Common myeloid progenitor, CD34-positive (primary cell): ENCODE measurements around the gene EDRF1.

Experiments used
- CTCF ChIA-PET: fragments of 350-600 bp; sonication (Branson Sonifier 250); formaldehyde crosslinking; loops from one replicate; lab custom pipeline; 2021; ENCODE audit warnings: antibody characterized with exemption; lab: Charles Lee
- POLR2A ChIA-PET: fragments of 350-600 bp; sonication (Branson Sonifier 250); formaldehyde crosslinking; loops from one replicate; lab custom pipeline; 2021; ENCODE audit warnings: antibody characterized with exemption; lab: Charles Lee
- DNase-seq, 3 donors: peaks; one replicate each; pipeline versions ENCODE4 v3.0.0 to v3.0.0-alpha.2; 2013
- H3K27ac ChIP-seq, 2 experiments: 1 replicate in 1 of 2; 2 replicates in 1 of 2; pipeline ENCODE4 v1.7.0; 2013; ENCODE audit warnings: inconsistent platforms in 2 of 2, low read length in 2 of 2, mild to moderate bottlenecking in 2 of 2, low read depth in 1 of 2, moderate library complexity in 1 of 2; ENCODE audit not compliant: severe bottlenecking in 2 of 2, insufficient read depth in 1 of 2, poor library complexity in 1 of 2
- H3K27me3 ChIP-seq, 5 experiments: replicated peaks in 2 of 5; 1 replicate in 3 of 5; 2 replicates in 2 of 5; pipeline versions ENCODE4 v1.6.1 to v1.7.0; 2013; ENCODE audit warnings: low read length in 4 of 5, mild to moderate bottlenecking in 2 of 5, moderate library complexity in 2 of 5, inconsistent platforms in 1 of 5; ENCODE audit not compliant: insufficient read depth in 5 of 5, control insufficient read depth in 4 of 5
- H3K36me3 ChIP-seq, 4 experiments: 1 replicate in 2 of 4; 2 replicates in 2 of 4; pipeline versions ENCODE4 v1.6.1 to v1.7.0; 2013; ENCODE audit warnings: low read length in 3 of 4, control low read depth in 1 of 4, mild to moderate bottlenecking in 1 of 4; ENCODE audit not compliant: control insufficient read depth in 4 of 4, insufficient read depth in 4 of 4
- H3K4me1 ChIP-seq, 4 experiments: 1 replicate in 3 of 4; 2 replicates in 1 of 4; pipeline versions ENCODE4 v1.6.1 to v1.7.1; 2013; ENCODE audit warnings: low read length in 3 of 4, mild to moderate bottlenecking in 3 of 4, control low read depth in 1 of 4, inconsistent platforms in 1 of 4, moderate library complexity in 1 of 4; ENCODE audit not compliant: control insufficient read depth in 4 of 4, insufficient read depth in 4 of 4; ENCODE audit errors: control extremely low read depth in 1 of 4
- H3K4me3 ChIP-seq, 7 experiments: 1 replicate in 4 of 7; 2 replicates in 3 of 7; pipeline versions ENCODE4 v1.5.1 to v1.7.0; 2013; ENCODE audit warnings: mild to moderate bottlenecking in 7 of 7, low read length in 6 of 7, moderate library complexity in 6 of 7, inconsistent platforms in 2 of 7, low read depth in 2 of 7, control low read depth in 1 of 7; ENCODE audit not compliant: insufficient read depth in 4 of 7, control insufficient read depth in 1 of 7; ENCODE audit errors: extremely low read depth in 1 of 7
- H3K9me3 ChIP-seq, 5 experiments: 1 replicate in 4 of 5; 2 replicates in 1 of 5; pipeline versions ENCODE4 v1.6.1 to v1.7.1; 2013; ENCODE audit warnings: low read length in 4 of 5, mild to moderate bottlenecking in 2 of 5, inconsistent platforms in 1 of 5, low read depth in 1 of 5, moderate library complexity in 1 of 5; ENCODE audit not compliant: control insufficient read depth in 4 of 5, insufficient read depth in 2 of 5; ENCODE audit errors: control extremely low read depth in 1 of 5
- WGBS: methylation state at CpG from one replicate; pipeline ENCODE4 v1.1.5; 2013; ENCODE audit not compliant: insufficient coverage; 5-methylcytosine and 5-hydroxymethylcytosine counted together

EDRF1 gene

DNA sequence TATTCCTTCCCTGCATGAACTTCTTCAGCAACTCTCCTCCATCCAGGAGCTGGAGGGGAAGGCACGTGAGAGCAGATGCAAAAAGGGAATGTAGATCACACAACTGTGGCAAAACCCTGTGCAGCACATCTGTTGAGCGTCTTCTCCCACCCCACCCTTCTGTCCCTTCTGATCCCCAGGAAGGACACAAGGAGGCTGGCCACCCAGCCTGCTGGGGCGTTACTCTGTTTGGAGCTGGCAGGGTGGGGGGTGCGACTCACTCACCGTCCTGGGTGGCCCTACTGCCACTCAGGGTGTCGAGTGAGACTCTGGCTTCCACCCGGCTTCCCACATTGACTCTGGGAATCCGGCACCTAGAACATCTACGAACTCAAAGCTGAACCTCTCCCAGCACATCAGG, 66.3 kb downstream of the EDRF1 start:
- Histone ChIP-seq H3K4me1 (peaks cover 5 to 15% (median 11%) of the 10 kb centered on the region in 4 experiments), H3K27ac (no peak overlapping the region), H3K27me3 (no peaks in the 10 kb centered on the region), H3K4me3 (no peak overlapping the region), H3K9me3 (no peaks in the 10 kb centered on the region), H3K36me3 (peaks cover 0 to 23% (median 2%) of the 10 kb centered on the region in 4 experiments)
- ChIA-PET POLR2A (no interaction called here), CTCF (interaction anchor here (1.3 kb wide), 1 partner anchor 14 kb away, joined by 4 read pairs; no protein-coding TSS in a partner anchor)
- DNase-seq: no peak
- WGBS: 97% methylated on average over 8 of the region's 9 CpGs

DNA sequence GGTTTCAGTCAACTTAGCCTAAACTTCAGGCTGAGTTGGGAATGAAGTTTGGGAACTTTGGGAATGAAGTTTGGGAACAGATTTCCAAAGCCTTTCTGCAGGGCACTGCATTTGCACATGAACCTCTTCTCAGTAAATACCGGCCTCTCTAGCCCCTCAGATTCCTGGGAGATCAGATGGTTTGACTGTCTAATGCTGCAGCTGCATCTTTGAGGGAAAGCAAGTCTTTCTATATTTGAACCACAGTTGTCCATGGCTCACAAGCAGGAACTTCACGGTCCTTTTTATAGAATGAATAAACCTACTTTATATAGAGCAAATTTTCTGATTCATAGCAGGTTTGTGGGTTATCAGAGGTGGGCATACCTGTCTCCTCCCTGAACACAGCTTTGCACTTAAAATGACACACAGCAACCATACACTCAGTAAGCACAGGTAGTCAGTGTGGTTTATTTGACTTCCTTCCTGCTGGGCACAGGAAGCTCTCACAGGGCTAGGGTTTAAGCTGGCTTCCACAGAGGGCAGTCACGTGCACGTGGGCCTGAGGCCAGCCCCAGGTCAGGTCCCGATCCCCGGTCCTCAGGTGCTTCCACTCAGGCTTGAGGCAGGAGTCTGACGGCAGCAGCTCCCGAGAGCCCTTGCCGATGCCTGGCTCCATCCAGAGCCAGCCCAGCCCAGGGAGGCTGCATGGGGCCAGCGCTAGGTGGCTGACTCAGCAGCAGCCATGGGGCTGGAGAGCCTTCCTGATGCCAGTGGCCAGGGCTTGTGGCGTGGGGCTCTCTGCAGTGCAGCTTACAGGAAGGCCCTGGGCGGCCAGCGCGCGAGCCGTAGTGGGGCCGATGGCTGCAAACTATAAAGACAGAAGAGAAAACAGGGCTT, 68.9 kb downstream of the EDRF1 start:
- no peak overlapping the region for H3K27ac ChIP-seq
- H3K27me3 ChIP-seq: no peaks in the 10 kb centered on the region
- H3K4me1 ChIP-seq: peaks cover 5 to 15% (median 11%) of the 10 kb centered on the region in 4 experiments
- no peak for DNase-seq
- CTCF ChIA-PET: interaction anchor here (1.7 kb wide), 1 partner anchor 14 kb away, joined by 3 read pairs; no protein-coding TSS in a partner anchor
- no peak overlapping the region for H3K4me3 ChIP-seq
- peaks cover 5 to 42% (median 15%) of the 10 kb centered on the region in 4 experiments for H3K36me3 ChIP-seq
- H3K9me3 ChIP-seq: no peaks in the 10 kb centered on the region
- 73% methylated on average over 16 of the region's 17 CpGs for WGBS
- POLR2A ChIA-PET: no interaction called here

DNA sequence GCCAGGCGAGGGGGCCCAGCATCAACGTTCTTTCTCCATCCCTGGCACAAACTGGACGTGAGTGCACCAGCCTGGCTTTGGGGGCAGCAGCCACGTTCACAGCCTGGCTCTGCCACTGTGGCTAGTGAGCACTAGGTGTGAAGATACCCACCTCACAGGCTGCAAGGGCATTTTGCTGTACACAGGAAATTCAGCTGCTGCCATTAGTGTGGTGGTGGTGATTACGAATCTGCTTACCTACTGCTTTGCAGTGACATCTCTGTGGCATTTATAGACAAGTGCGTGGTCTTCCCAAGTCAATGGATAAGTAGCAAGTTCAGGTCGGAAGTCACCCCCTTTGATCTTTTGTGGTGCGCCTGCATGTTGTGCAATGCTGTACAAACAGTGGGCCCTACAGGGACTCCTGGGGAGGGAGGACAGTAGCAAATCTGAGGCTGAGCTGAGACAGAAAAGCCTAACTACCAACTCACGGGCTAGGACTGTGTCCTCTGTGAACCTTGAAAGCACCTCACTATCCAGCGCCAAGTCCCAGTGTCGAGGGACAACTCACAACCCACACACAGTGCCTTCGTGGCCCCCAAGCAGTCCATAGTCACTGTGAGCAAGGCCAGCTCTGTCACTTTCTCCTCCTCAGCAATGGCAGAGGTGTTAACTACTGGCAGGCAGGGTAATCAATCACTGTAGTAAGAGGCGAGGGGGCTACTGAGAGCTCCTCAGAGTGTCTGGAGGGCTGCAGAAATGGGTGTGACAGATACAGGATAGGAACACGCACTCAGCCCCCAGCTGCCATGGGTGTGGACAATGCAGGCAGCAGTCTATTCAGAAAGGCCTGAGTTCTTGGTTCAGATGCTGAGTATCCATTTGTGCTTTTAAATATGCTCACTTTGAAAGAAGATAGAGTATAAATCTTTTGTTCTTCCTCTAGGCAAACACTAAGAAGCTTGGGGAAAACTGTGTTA, 73.1 kb downstream of the EDRF1 start:
- ChIA-PET POLR2A (no interaction called here), CTCF (no interaction called here)
- Histone ChIP-seq H3K4me1 (peaks cover 5 to 12% (median 8%) of the 10 kb centered on the region in 4 experiments), H3K4me3 (no peak overlapping the region), H3K27me3 (no peaks in the 10 kb centered on the region), H3K36me3 (peaks cover 10 to 80% (median 42%) of the 10 kb centered on the region in 4 experiments), H3K9me3 (no peaks in the 10 kb centered on the region), H3K27ac (no peak overlapping the region)
- DNase-seq: no peak
- 98% methylated on average over 14 of the region's 14 CpGs for WGBS

DNA sequence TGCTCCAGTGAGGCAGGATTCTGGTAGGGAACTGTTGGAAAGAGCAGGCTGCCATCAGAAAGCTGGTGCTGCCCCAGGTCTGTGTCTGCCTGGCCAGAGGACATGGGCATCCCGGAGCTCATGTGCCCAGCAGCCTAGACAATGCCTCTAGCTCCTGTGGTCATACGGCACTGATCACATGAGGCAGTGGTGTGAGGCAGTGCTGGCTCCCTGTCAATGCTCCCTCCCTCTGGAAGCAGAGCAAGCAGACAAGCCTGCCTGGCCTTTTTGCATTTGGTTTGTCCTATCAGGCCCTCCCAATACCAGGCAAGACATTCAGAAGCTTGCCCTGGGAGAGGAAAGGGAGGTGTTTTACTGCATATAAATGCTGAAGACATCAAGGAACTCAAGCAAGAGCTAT, 75.6 kb downstream of the EDRF1 start:
- no peaks in the 10 kb centered on the region for H3K4me1 ChIP-seq
- ChIA-PET POLR2A (no interaction called here), CTCF (interaction anchor here (0.6 to 0.7 kb wide), 2 partner anchors 24 to 78 kb away, joined by 3 read pairs; no protein-coding TSS in a partner anchor)
- no peaks in the 10 kb centered on the region for H3K9me3 ChIP-seq
- H3K27ac ChIP-seq: no peak overlapping the region
- H3K27me3 ChIP-seq: no peaks in the 10 kb centered on the region
- no peak for DNase-seq
- peaks cover 10 to 75% (median 49%) of the 10 kb centered on the region in 4 experiments for H3K36me3 ChIP-seq
- 100% methylated on average over 2 of the region's 2 CpGs for WGBS
- H3K4me3 ChIP-seq: no peak overlapping the region

DNA sequence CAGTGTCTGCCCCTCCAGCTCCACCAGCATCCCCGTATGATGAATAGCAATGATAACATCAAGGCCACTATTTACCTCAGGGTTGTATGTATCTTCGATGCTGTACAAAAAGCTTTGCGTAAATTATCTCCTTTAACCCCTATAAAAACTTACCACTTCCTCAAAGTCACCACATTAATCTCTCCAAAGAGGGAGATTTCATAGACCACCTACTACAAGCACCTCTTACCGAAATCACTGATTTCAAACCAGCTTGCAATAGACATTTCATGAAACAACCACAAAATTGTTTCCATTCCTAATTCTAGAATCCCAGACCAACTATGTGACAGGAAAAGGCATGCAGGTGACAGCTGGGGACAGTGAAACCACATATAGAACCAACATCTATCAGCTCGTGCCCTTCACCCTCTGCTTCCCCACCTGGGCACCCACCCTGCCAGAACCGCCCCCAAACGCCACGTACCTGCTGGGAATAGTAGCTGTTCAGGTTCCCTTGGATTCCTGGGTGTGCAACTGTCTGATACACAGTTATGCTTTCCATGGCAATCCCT, 76.2 kb downstream of the EDRF1 start:
- CTCF ChIA-PET: interaction anchor here (0.7 kb wide), 1 partner anchor 25 kb away, joined by 3 read pairs; no protein-coding TSS in a partner anchor
- POLR2A ChIA-PET: no interaction called here
- WGBS: 92% methylated on average over 7 of the region's 8 CpGs

DNA sequence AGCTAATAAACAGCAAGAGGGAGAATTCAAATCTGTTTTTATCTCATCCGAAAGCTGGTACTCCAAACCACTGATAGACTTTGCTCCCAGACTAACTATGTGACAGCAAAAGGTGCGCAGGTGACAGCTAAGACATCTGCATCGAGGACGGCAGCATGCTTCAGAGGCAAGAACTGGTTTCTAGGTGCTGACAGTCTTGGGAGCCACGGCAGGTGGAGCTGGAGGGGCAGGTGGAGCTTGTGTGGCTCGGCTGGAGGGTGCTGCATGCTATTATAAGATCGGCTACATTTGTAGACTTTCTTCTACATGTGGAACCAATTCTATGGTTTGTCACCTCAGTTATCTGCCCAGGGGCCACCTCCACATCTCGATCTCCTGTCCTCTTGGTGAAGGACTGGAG, 77.9 kb downstream of the EDRF1 start:
- WGBS: 96% methylated on average over 7 of the region's 8 CpGs
- Histone ChIP-seq H3K4me3 (no peak overlapping the region), H3K36me3 (peaks cover 7 to 67% (median 51%) of the 10 kb centered on the region in 4 experiments), H3K9me3 (no peaks in the 10 kb centered on the region), H3K4me1 (no peaks in the 10 kb centered on the region), H3K27ac (no peak overlapping the region), H3K27me3 (no peaks in the 10 kb centered on the region)
- POLR2A ChIA-PET: no interaction called here
- DNase-seq: no peak
- CTCF ChIA-PET: no interaction called here

More for the DNA sequence above, 76.2 kb downstream of the EDRF1 start:
- Histone ChIP-seq H3K9me3 (no peaks in the 10 kb centered on the region), H3K4me3 (no peak overlapping the region), H3K27me3 (no peaks in the 10 kb centered on the region), H3K4me1 (no peaks in the 10 kb centered on the region), H3K36me3 (peaks cover 10 to 77% (median 50%) of the 10 kb centered on the region in 4 experiments), H3K27ac (no peak overlapping the region)
- no peak for DNase-seq
